Uterus (tissue), 4 donors: Measurements from ENCODE around the gene SLC9C1. TPM values are rescaled to one million over a fixed set of nuclear protein-coding genes. Genes with fewer than 3 reads are reported as not detected.
"Not testable (repeated sequence)": the region's sequence is repeated elsewhere in the genome, so short reads cannot be mapped to it uniquely, and the experiment has no call there.

Source experiments
- DNase-seq, 2 donors: peaks; one replicate each; pipeline ENCODE4 v3.0.0-alpha.2; 2019 to 2020
- H3K27ac ChIP-seq, 2 donors: fragments of 200-600 bp; sonication (generic); 1 replicate in 1 of 2; 2 replicates in 1 of 2; pipeline ENCODE4 v1.5.1; 2016 to 2018
- H3K27me3 ChIP-seq, 2 donors: fragments of 200-600 bp; sonication (generic); one replicate each; pipeline ENCODE4 v1.5.1; 2018 to 2019; ENCODE audit warnings: control low read depth in 1 of 2
- H3K36me3 ChIP-seq, 2 donors: fragments of 200-600 bp; sonication (generic); one replicate each; pipeline ENCODE4 v1.5.1; 2019; ENCODE audit warnings: control low read depth in 1 of 2
- H3K4me1 ChIP-seq, 2 donors: fragments of 200-600 bp; sonication (generic); one replicate each; pipeline ENCODE4 v1.5.1; 2018 to 2019; ENCODE audit warnings: control low read depth in 1 of 2
- H3K4me3 ChIP-seq, 2 donors: fragments of 200-600 bp; sonication (generic); 1 replicate in 1 of 2; 2 replicates in 1 of 2; pipeline ENCODE4 v1.5.1; 2018 to 2019; ENCODE audit warnings: mild to moderate bottlenecking in 1 of 2
- H3K9me3 ChIP-seq, 2 donors: fragments of 200-600 bp; sonication (generic); one replicate each; pipeline ENCODE4 v1.5.1; 2019; ENCODE audit warnings: control low read depth in 1 of 2
- POLR2A ChIP-seq, 2 donors: fragments of 450-650 bp; IDR thresholded peaks; one replicate each; pipeline ENCODE4 v1.6.1; 2016; ENCODE audit warnings: antibody characterized with exemption in 2 of 2, mild to moderate bottlenecking in 1 of 2, moderate library complexity in 1 of 2
- intact Hi-C: fragments of 100-400 bp; cut with DNase I; formaldehyde crosslinking; loops from one replicate; pipeline ENCODE4 v1.15.1; 2023; ENCODE audit warnings: low total_unique reads
- total RNA-seq, 4 donors: library from RNA; depleted of rRNA in 3 of 4; stranded (reverse); fragments of >200 nt in 3 of 4; gene quantifications; one replicate each; pipeline versions ENCODE4 v1.1.0 to v1.2.4, GENCODE V29; 2014 to 2023
- TF ChIP-seq, protein P1 (sequence below), 4 experiments: fragments of 200-600 bp in 2 of 4; fragments of 450-650 bp in 2 of 4; sonication (generic) in 2 of 4; IDR thresholded peaks; one replicate each; pipeline ENCODE4 v1.5.1; 2016 to 2019; ENCODE audit warnings: antibody characterized with exemption in 4 of 4, mild to moderate bottlenecking in 2 of 4, moderate library complexity in 1 of 4
- donor health status: DM: yes; HTN: yes; CAD: no.

SLC9C1 gene
- total RNA-seq, 4 donors from 2014 or later, result 0.49 to 1.7 TPM; not detected in 2

DNA sequence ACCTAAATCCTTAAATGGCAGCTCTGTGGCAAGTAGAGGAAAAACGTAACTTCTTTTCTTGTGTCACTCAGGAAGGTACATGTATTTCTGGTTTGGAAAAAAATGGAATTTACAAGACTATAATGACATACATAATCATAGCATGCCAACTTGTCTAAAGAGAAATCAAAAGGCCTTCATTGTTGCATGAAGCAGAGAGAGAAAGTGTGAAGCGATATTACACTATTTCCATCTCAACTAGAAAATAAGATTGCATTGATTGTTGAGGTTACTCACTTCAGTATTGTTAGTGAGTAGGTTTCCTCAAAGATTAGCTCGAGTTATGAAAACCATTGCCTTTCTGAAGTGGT lies 93.7 kb downstream of the SLC9C1 start:
- Histone ChIP-seq H3K36me3 (no peaks in the 10 kb centered on the region), H3K4me3 (no peak overlapping the region), H3K4me1 (no peaks in the 10 kb centered on the region), H3K27me3 (no peaks in the 10 kb centered on the region), H3K27ac (no peak overlapping the region), H3K9me3 (no peaks in the 10 kb centered on the region)
- intact Hi-C loops, result no loop called here
- no peak for DNase-seq
- no peak for TF ChIP-seq POLR2A (IDR thresholded peaks at IDR 0.05)
- TF ChIP-seq, protein P1, sequence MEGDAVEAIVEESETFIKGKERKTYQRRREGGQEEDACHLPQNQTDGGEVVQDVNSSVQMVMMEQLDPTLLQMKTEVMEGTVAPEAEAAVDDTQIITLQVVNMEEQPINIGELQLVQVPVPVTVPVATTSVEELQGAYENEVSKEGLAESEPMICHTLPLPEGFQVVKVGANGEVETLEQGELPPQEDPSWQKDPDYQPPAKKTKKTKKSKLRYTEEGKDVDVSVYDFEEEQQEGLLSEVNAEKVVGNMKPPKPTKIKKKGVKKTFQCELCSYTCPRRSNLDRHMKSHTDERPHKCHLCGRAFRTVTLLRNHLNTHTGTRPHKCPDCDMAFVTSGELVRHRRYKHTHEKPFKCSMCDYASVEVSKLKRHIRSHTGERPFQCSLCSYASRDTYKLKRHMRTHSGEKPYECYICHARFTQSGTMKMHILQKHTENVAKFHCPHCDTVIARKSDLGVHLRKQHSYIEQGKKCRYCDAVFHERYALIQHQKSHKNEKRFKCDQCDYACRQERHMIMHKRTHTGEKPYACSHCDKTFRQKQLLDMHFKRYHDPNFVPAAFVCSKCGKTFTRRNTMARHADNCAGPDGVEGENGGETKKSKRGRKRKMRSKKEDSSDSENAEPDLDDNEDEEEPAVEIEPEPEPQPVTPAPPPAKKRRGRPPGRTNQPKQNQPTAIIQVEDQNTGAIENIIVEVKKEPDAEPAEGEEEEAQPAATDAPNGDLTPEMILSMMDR (IDR thresholded peaks at IDR 0.05), result no peak

DNA sequence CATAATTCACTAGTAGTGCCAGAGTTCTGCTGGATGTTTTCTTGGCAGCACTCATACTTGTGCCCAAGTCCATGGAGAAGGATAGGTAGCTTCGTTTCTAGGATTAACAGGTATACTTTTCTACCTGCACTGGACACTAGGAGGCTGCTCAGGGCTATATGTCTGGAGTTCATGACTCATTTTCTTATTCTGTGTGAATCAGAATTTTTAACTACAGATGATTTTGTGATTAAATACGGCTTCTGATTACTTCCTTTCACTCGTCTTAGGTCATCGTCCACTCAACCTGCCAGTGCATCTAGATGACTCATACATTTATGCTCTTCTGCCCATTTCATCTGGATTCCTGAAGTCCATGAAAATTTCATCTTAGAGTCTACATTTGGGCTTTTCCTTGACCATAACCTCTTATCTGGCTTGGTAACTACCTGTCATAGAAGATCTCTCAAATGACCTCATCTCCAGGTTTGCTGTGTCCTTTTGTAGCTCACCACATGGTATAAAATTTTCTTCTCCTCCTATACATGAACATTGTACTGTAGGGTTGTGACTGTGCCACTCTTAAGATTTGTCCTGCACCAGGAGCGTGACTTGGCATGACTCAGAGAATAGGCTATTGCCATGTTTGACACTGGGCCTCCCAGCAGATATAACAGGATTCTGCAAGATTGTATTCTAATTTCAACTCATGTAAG lies 94.2 kb downstream of the SLC9C1 start:
- intact Hi-C loops, result no loop called here
- no peak overlapping the region for H3K4me3 ChIP-seq
- DNase-seq, result no peak
- H3K27me3 ChIP-seq, result no peaks in the 10 kb centered on the region
- H3K9me3 ChIP-seq, result no peaks in the 10 kb centered on the region
- H3K27ac ChIP-seq, result no peak overlapping the region
- TF ChIP-seq POLR2A (IDR thresholded peaks at IDR 0.05), result no peak
- TF ChIP-seq, protein P1 (IDR thresholded peaks at IDR 0.05), result no peak
- H3K36me3 ChIP-seq, result no peaks in the 10 kb centered on the region
- H3K4me1 ChIP-seq, result no peaks in the 10 kb centered on the region

DNA sequence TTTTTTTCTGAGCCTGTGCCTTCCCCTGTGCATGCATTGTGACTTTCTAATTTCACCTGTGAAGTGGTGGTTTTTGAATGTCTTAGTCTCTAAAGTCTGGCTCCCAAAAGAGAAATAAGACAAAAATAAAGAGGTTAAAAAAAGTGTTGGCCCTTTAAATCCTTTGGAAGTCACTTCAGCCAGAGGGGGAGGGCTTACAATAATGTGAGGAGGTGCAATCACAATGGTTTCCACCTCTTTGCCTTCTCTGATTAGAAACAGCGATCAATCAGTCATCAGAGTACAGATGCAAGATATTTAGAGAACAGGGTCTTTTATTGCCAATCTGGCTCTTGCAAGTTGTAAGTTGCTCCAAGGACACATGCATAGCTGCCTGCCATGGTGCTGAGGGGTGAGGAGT lies 96.9 kb downstream of the SLC9C1 start:
- TF ChIP-seq, protein P1 (IDR thresholded peaks at IDR 0.05), result no peak
- TF ChIP-seq POLR2A (IDR thresholded peaks at IDR 0.05), result no peak
- Histone ChIP-seq H3K27me3 (no peaks in the 10 kb centered on the region), H3K9me3 (no peaks in the 10 kb centered on the region), H3K27ac (no peak overlapping the region), H3K4me3 (no peak overlapping the region), H3K4me1 (no peaks in the 10 kb centered on the region), H3K36me3 (no peaks in the 10 kb centered on the region)
- intact Hi-C loops, result no loop called here
- DNase-seq, result no peak

DNA sequence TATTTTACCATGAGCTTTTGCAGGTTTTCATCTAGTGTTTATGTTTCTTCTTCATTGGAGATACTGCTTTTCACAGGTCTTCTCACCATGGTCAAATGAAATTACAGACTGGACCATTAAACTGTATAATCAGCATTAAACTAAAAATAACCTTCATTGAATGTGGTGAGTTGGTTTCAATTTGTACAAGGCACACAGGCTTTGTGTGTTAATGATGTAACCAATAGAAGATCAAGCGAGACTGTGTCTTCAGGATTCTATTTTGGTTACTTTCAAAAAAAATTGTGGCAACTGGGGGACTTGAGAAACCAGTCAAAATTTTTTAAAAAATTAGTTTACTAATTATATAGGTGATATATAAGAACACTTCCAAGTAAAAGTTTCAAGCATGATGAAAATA lies 106.7 kb downstream of the SLC9C1 start:
- DNase-seq, result no peak
- intact Hi-C loops, result no loop called here
- H3K9me3 ChIP-seq, result no peaks in the 10 kb centered on the region
- H3K27ac ChIP-seq, result no peak overlapping the region
- H3K36me3 ChIP-seq, result no peaks in the 10 kb centered on the region
- H3K4me1 ChIP-seq, result no peaks in the 10 kb centered on the region
- H3K4me3 ChIP-seq, result no peak overlapping the region
- no peaks in the 10 kb centered on the region for H3K27me3 ChIP-seq
- TF ChIP-seq POLR2A (IDR thresholded peaks at IDR 0.05), result no peak
- TF ChIP-seq, protein P1 (IDR thresholded peaks at IDR 0.05), result no peak

DNA sequence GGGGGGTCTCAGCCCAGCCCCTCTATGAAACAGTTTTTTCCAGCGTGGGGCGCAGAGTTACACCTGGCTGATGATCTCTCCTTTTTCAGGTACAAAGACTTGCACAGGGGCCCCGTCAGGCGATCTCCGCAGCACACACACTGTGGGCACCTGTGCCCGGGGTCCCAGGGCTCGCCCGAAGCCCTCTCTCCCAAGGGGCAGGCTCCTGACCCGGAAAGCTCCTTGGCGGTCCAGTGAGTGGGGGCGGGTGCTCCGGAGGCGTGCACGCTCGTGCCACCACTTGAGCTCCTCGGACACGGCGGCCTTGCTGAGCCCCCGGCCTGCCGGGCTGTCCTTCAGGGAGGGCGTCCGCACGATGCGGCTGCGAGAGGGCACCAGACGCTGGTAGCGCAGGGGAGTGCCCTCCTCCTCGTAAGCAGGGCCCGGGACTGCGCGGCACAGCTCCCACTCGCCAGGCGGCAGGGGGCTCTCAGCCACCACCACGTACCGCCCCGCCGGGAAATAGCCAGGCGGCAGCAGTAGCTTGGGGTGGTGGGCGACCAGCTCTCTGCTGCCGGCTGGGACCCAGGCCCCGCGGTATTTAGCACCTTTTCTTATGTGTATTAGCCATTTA lies 108.5 kb downstream of the SLC9C1 start:
- H3K36me3 ChIP-seq, H3K4me1 ChIP-seq, H3K27me3 ChIP-seq, H3K4me3 ChIP-seq, H3K27ac ChIP-seq, H3K9me3 ChIP-seq, DNase-seq, intact Hi-C loops: not testable (repeated sequence)
